Hepatocyte (in vitro differentiated cells): ENCODE measurements around the gene CCNK. TPM values are rescaled to one million over a fixed set of nuclear protein-coding genes. Genes with fewer than 3 reads are reported as not detected.

Experiments
- DNase-seq: peaks from one replicate; pipeline ENCODE4 v3.0.0-alpha.2; 2016; ENCODE audit warnings: low spot score
- H2AFZ ChIP-seq: fragments of 200-600 bp; sonication (generic); 2 replicates; pipeline ENCODE4 v1.6.0; 2016; ENCODE audit warnings: antibody characterized with exemption, mild to moderate bottlenecking
- H3K27ac ChIP-seq: fragments of 200-600 bp; sonication (generic); 2 replicates; pipeline ENCODE4 v1.5.1; 2016; ENCODE audit warnings: mild to moderate bottlenecking
- H3K27me3 ChIP-seq: fragments of 200-600 bp; sonication (generic); 2 replicates; pipeline ENCODE4 v1.6.1; 2016
- H3K36me3 ChIP-seq: fragments of 200-600 bp; sonication (generic); replicated peaks from 2 replicates; pipeline ENCODE4 v1.5.1; 2016; ENCODE audit warnings: low read depth; ENCODE audit not compliant: insufficient read depth
- H3K4me1 ChIP-seq: fragments of 200-600 bp; sonication (generic); 2 replicates; pipeline ENCODE4 v1.5.1; 2016; ENCODE audit warnings: mild to moderate bottlenecking, moderate library complexity; ENCODE audit not compliant: insufficient read depth
- H3K4me2 ChIP-seq: fragments of 200-600 bp; sonication (generic); 2 replicates; pipeline ENCODE4 v1.6.0; 2016
- H3K4me3 ChIP-seq: fragments of 200-600 bp; sonication (generic); 2 replicates; pipeline ENCODE4 v1.5.1; 2016; ENCODE audit warnings: mild to moderate bottlenecking
- H3K79me2 ChIP-seq: fragments of 200-600 bp; sonication (generic); 2 replicates; pipeline ENCODE4 v1.6.0; 2017; ENCODE audit warnings: mild to moderate bottlenecking
- H3K9me2 ChIP-seq: fragments of 200-600 bp; sonication (generic); replicated peaks from 2 replicates; pipeline ENCODE4 v1.6.0; 2017; ENCODE audit warnings: mild to moderate bottlenecking; ENCODE audit not compliant: insufficient read depth
- H3K9me3 ChIP-seq: fragments of 200-600 bp; sonication (generic); 2 replicates; pipeline ENCODE4 v1.5.1; 2016; ENCODE audit warnings: low read depth, mild to moderate bottlenecking
- H4K20me1 ChIP-seq: fragments of 200-600 bp; sonication (generic); 2 replicates; pipeline ENCODE4 v1.6.0; 2016; ENCODE audit warnings: mild to moderate bottlenecking; ENCODE audit not compliant: insufficient read depth, poor library complexity, severe bottlenecking
- EZH2 ChIP-seq: fragments of 200-600 bp; sonication (generic); IDR thresholded peaks from 2 replicates; pipeline ENCODE4 v1.6.1; 2016; ENCODE audit warnings: antibody characterized with exemption, mild to moderate bottlenecking, borderline replicate concordance
- EZH2phosphoT487 ChIP-seq: fragments of 200-600 bp; sonication (generic); IDR thresholded peaks from one replicate; pipeline ENCODE4 v1.6.1; 2018; ENCODE audit warnings: antibody characterized with exemption, mild to moderate bottlenecking, low read depth, moderate library complexity; ENCODE audit not compliant: unreplicated experiment, severe bottlenecking
- WGBS: methylation state at CpG from one replicate; pipeline ENCODE4 v1.1.6; 2016; ENCODE audit warnings: low lambda C conversion rate; ENCODE audit errors: missing lambda C conversion rate; 5-methylcytosine and 5-hydroxymethylcytosine counted together
- polyA plus RNA-seq: library from polyadenylated mRNA; unstranded; fragments of >200 nt; fragmentation: Nextera tagmentation; extraction: Ambion mirVana; gene quantifications from 2 replicates; pipeline ENCODE4 v1.2.1, GENCODE V29; 2016
- total RNA-seq: library from RNA; depleted of rRNA; stranded (reverse); fragments of >200 nt; gene quantifications from 2 replicates; pipeline ENCODE4 v1.2.3, GENCODE V29; 2014
- TF ChIP-seq, protein P1 (sequence below): fragments of 200-600 bp; sonication (generic); IDR thresholded peaks from 2 replicates; pipeline ENCODE4 v1.5.1; 2016; ENCODE audit warnings: antibody characterized with exemption, mild to moderate bottlenecking; ENCODE audit not compliant: poor library complexity

The CCNK gene
- total and polyA plus RNA-seq, 2 experiments from 2014 or later = 11.1 to 15.6 TPM

DNA sequence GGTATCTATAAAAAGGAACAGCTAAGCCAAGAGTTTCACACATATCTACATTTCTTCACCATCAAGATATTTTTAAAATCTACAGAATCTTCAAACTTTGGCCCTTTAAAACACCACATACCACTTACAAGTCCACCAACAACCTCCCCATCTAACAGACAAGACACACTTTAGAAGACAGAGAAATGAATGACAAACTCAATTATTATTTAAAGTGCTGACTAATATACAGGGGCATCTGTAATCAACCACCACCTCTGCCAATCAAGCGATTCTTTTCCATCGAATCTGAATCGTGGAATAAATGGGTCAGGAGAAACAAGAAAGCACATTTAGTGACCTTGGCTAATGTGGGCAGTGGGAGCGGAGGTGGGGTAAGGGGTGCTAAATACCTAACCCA is 8.3 kb upstream of the CCNK start:
- Histone ChIP-seq H3K36me3 (no peaks in the 10 kb centered on the region), H4K20me1 (peaks cover 67% of the 10 kb centered on the region), H3K4me2 (no peak overlapping the region), H3K4me3 (no peak overlapping the region), H2AFZ (no peak overlapping the region), H3K9me3 (no peaks in the 10 kb centered on the region), H3K9me2 (no peaks in the 10 kb centered on the region), H3K27me3 (no peaks in the 10 kb centered on the region), H3K79me2 (peaks cover 100% of the 10 kb centered on the region), H3K27ac (no peak overlapping the region), H3K4me1 (peaks cover 20% of the 10 kb centered on the region)
- TF ChIP-seq EZH2phosphoT487 (no peak), EZH2 (no peak)
- TF ChIP-seq, protein P1, sequence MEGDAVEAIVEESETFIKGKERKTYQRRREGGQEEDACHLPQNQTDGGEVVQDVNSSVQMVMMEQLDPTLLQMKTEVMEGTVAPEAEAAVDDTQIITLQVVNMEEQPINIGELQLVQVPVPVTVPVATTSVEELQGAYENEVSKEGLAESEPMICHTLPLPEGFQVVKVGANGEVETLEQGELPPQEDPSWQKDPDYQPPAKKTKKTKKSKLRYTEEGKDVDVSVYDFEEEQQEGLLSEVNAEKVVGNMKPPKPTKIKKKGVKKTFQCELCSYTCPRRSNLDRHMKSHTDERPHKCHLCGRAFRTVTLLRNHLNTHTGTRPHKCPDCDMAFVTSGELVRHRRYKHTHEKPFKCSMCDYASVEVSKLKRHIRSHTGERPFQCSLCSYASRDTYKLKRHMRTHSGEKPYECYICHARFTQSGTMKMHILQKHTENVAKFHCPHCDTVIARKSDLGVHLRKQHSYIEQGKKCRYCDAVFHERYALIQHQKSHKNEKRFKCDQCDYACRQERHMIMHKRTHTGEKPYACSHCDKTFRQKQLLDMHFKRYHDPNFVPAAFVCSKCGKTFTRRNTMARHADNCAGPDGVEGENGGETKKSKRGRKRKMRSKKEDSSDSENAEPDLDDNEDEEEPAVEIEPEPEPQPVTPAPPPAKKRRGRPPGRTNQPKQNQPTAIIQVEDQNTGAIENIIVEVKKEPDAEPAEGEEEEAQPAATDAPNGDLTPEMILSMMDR = no peak
- no peak for DNase-seq
- 95% methylated on average over 4 of the region's 4 CpGs for whole genome bisulfite sequencing

DNA sequence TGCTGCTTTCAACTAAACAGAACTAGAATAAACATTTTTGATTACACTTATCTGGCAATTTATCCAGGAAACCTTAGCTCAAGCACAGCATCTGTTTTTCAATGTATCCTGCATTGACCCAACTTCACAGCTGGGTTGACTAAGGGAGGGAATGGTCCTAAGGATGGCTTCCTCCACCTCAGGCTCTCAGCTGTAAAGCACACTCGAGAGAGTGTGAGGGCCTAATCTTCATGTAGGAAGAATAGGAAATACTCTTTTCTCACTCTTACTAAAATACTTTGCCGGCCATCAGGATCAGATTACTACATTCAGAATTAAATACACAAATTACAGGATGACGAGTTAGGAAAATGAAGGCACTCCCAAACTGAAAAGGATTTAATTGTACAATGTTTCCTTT is 7.8 kb upstream of the CCNK start:
- no peak for DNase-seq
- Histone ChIP-seq H3K36me3 (no peaks in the 10 kb centered on the region), H3K4me1 (peaks cover 21% of the 10 kb centered on the region), H2AFZ (no peak overlapping the region), H3K79me2 (peaks cover 100% of the 10 kb centered on the region), H3K9me2 (no peaks in the 10 kb centered on the region), H3K4me3 (no peak overlapping the region), H3K27me3 (no peaks in the 10 kb centered on the region), H3K27ac (no peak overlapping the region), H3K4me2 (no peak overlapping the region), H4K20me1 (peaks cover 67% of the 10 kb centered on the region), H3K9me3 (no peaks in the 10 kb centered on the region)
- TF ChIP-seq EZH2 = no peak
- TF ChIP-seq, protein P1 = no peak
- no peak for TF ChIP-seq EZH2phosphoT487
- WGBS = 75% methylated on average over 3 of the region's 3 CpGs

GRCh38 chr14:99475179-99475578 is 6.0 kb upstream of the CCNK start:
- no peak overlapping the region for H2AFZ ChIP-seq
- peaks cover 30% of the 10 kb centered on the region for H3K4me1 ChIP-seq
- peak overlapping the region; percentile 41 for H3K4me2 ChIP-seq
- H4K20me1 ChIP-seq = peaks cover 74% of the 10 kb centered on the region
- H3K27ac ChIP-seq = no peak overlapping the region
- no peaks in the 10 kb centered on the region for H3K9me3 ChIP-seq
- H3K36me3 ChIP-seq = no peaks in the 10 kb centered on the region
- peaks cover 96% of the 10 kb centered on the region for H3K79me2 ChIP-seq
- DNase-seq = peak; percentile 30
- 60% methylated on average over 9 of the region's 9 CpGs for WGBS
- no peaks in the 10 kb centered on the region for H3K9me2 ChIP-seq
- TF ChIP-seq EZH2 = no peak
- no peaks in the 10 kb centered on the region for H3K27me3 ChIP-seq
- H3K4me3 ChIP-seq = no peak overlapping the region

- Histone ChIP-seq H3K4me3 (no peak overlapping the region), H4K20me1 (peaks cover 74% of the 10 kb centered on the region)
Measured at GRCh38 chr14:99475660-99476059, 5.5 kb upstream of the CCNK start.

More at GRCh38 chr14:99475660-99476059, 5.5 kb upstream of the CCNK start:
- H3K4me2 ChIP-seq = peak overlapping the region; percentile 41
- H2AFZ ChIP-seq = no peak overlapping the region
- H3K27ac ChIP-seq = no peak overlapping the region
- H3K79me2 ChIP-seq = peaks cover 91% of the 10 kb centered on the region
- H3K36me3 ChIP-seq = no peaks in the 10 kb centered on the region
- 92% methylated on average over 2 of the region's 2 CpGs for WGBS
- TF ChIP-seq, protein P1 = no peak
- no peak for TF ChIP-seq EZH2phosphoT487
- no peak for TF ChIP-seq EZH2
- H3K27me3 ChIP-seq = no peaks in the 10 kb centered on the region
- H3K9me2 ChIP-seq = no peaks in the 10 kb centered on the region
- no peaks in the 10 kb centered on the region for H3K9me3 ChIP-seq
- no peak for DNase-seq
- H3K4me1 ChIP-seq = peaks cover 30% of the 10 kb centered on the region
